ENCODE measurements around the gene ZNF446.
"Not testable (repeated sequence)": the region's sequence is repeated elsewhere in the genome, so short reads cannot be mapped to it uniquely, and the experiment has no call there.

Gene ZNF446

GRCh38 chr19:58470837-58471543, 5.2 kb upstream of the ZNF446 start:
- DNase-seq: not testable (repeated sequence)

GRCh38 chr19:58471736-58472135, 4.4 kb upstream of the ZNF446 start:
- no peak for DNase-seq

- no peak for DNase-seq
These were observed 2.4 kb upstream of the ZNF446 start for GRCh38 chr19:58473775-58474174.

- DNase-seq: no peak
These were observed 1.7 kb upstream of the ZNF446 start for GRCh38 chr19:58474291-58474996.

GRCh38 chr19:58474997-58475713, 997 bp upstream of the ZNF446 start:
- no peak for DNase-seq

GRCh38 chr19:58476498-58477015, 405 bp downstream of the ZNF446 start:
- DNase-seq: no peak

GRCh38 chr19:58477130-58477529, 978 bp downstream of the ZNF446 start:
- DNase-seq: no peak

GRCh38 chr19:58477871-58478270, 1.7 kb downstream of the ZNF446 start:
- no peak for DNase-seq

- no peak for DNase-seq
These were observed 3.2 kb downstream of the ZNF446 start for GRCh38 chr19:58479303-58479702.

- no peak for DNase-seq
These were observed 3.8 kb downstream of the ZNF446 start for GRCh38 chr19:58479736-58480480.

GRCh38 chr19:58480481-58480830, 4.3 kb downstream of the ZNF446 start:
- no peak for DNase-seq

GRCh38 chr19:58480831-58481230, 4.7 kb downstream of the ZNF446 start:
- no peak for DNase-seq

- no peak for DNase-seq
These were observed 6.2 kb downstream of the ZNF446 start for GRCh38 chr19:58482372-58482771.

- no peak for DNase-seq
These were observed 7.6 kb downstream of the ZNF446 start for GRCh38 chr19:58483776-58484175.

- peak; percentile 30 for DNase-seq
These were observed 8.2 kb downstream of the ZNF446 start for GRCh38 chr19:58484349-58484748.

GRCh38 chr19:58491393-58491792, 15.2 kb downstream of the ZNF446 start:
- DNase-seq: no peak

- no peak for DNase-seq
These were observed 16.1 kb downstream of the ZNF446 start for GRCh38 chr19:58492265-58492664.

GRCh38 chr19:58497634-58498170, 21.6 kb downstream of the ZNF446 start:
- no peak for DNase-seq

- no peak for DNase-seq
These were observed 22.3 kb downstream of the ZNF446 start for GRCh38 chr19:58498316-58499020.

- DNase-seq: peak; percentile 100
These were observed 23.1 kb downstream of the ZNF446 start for GRCh38 chr19:58499021-58499927.

- no peak for DNase-seq
These were observed 24.1 kb downstream of the ZNF446 start for GRCh38 chr19:58500242-58500641.
